Measurements from ENCODE around the gene NLK.
"Not testable (repeated sequence)": the region's sequence is repeated elsewhere in the genome, so short reads cannot be mapped to it uniquely, and the experiment has no call there.

NLK gene

GRCh38 chr17:28240688-28241340 is 198.3 kb downstream of the NLK start:
- FAIRE-seq, result no peak
- no peak for DNase-seq (ENCODE audit: insufficient read length)
- TF ChIP-seq POLR2A (IDR thresholded peaks at IDR 0.05; ENCODE audit: low read depth, low read length), result no peak
- no peak for TF ChIP-seq POLR2AphosphoS5 (IDR thresholded peaks at IDR 0.05; ENCODE audit: low read depth, low read length)

GRCh38 chr17:28242791-28243190 is 200.3 kb downstream of the NLK start:
- no peak for DNase-seq (ENCODE audit: insufficient read length)
- TF ChIP-seq TAF1 (IDR thresholded peaks at IDR 0.05; ENCODE audit: borderline replicate concordance, low read depth, low read length), result no peak
- no peak for TF ChIP-seq POLR2AphosphoS5 (IDR thresholded peaks at IDR 0.05; ENCODE audit: low read depth, low read length)
- TF ChIP-seq POLR2A (IDR thresholded peaks at IDR 0.05; ENCODE audit: low read depth, low read length), result no peak
- FAIRE-seq, result no peak

- DNase-seq (ENCODE audit: insufficient read length); FAIRE-seq: not testable (repeated sequence)
Measured at GRCh38 chr17:28243268-28243667, 200.8 kb downstream of the NLK start.

GRCh38 chr17:28244446-28244845 is 202.0 kb downstream of the NLK start:
- FAIRE-seq (no peak), DNase-seq (ENCODE audit: insufficient read length) (no peak)
- TF ChIP-seq POLR2AphosphoS5 (IDR thresholded peaks at IDR 0.05; ENCODE audit: low read depth, low read length) (no peak), TAF1 (IDR thresholded peaks at IDR 0.05; ENCODE audit: borderline replicate concordance, low read depth, low read length) (no peak), POLR2A (IDR thresholded peaks at IDR 0.05; ENCODE audit: low read depth, low read length) (no peak)

Data from GM12892 (cell line).